ENCODE measurements around the gene TCHP. TPM values are rescaled to one million over a fixed set of nuclear protein-coding genes. Genes with fewer than 3 reads are reported as not detected.
"Not testable (repeated sequence)": the region's sequence is repeated elsewhere in the genome, so short reads cannot be mapped to it uniquely, and the experiment has no call there.

The TCHP gene
- total and polyA plus RNA-seq, 2 of the 13 experiments (the other 11 are each of a cell fraction or from before 2014, with no cell fraction given): 6.7 to 12.2 TPM

DNA sequence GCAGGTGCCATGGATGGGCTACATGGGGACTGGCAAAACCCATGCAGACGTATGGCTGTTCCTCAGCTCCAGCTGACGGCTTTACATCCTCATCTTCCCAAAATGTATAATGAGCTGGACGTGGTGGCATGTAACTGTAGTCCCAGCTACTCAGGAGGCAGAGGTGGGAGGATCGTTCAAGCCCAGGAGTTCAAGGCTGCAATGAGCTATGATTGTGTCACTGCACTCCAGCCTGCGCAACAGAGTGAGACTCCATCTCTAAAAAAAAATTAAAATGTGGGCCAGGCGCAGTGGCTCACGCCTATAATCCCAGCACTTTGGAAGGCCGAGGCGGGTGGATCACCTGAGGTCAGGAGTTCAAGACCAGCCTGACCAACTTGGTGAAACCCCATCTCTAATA, 37.6 kb upstream of the TCHP start:
- POLR2A ChIA-PET; BruUV-seq (replicated peaks); H2AFZ ChIP-seq (ENCODE audit: low read length); H4K20me1 ChIP-seq (ENCODE audit: insufficient read depth, low read length); H3K4me3 ChIP-seq (replicated peaks in 1 of 3; ENCODE audit: insufficient read depth in 1 of 3, low read depth in 2 of 3, low read length in 3 of 3); H3K9me3 ChIP-seq (ENCODE audit: low read length); ATAC-seq; intact Hi-C loops (cut with micrococcal nuclease; ENCODE audit: unreplicated experiment); CTCF ChIA-PET (ENCODE audit: low intra/inter-chr PET ratio, low total read pairs); in situ Hi-C loops (cut with HindIII; ENCODE audit: extremely low pct_ligation_motif_present, low pct_unique_long_range_greater_than_20kb); H3K79me2 ChIP-seq (ENCODE audit: insufficient read depth, low read length); H3K27me3 ChIP-seq (ENCODE audit: control insufficient read depth in 1 of 2, insufficient read depth in 2 of 2, low read length in 2 of 2); H3K36me3 ChIP-seq (replicated peaks in 1 of 2; ENCODE audit: control insufficient read depth in 1 of 2, insufficient read depth in 2 of 2, low read length in 2 of 2); FAIRE-seq; DNase-seq (ENCODE audit: low spot score): not testable (repeated sequence)
- peak overlapping the region; percentile 43; the same call in 1 of the 2 replicates for H3K9ac ChIP-seq (ENCODE audit: insufficient read depth, low read depth, low read length)
- TF ChIP-seq ZBTB33 (CRISPR knock-in tag; IDR thresholded peaks at IDR 0.05): peak; percentile 11; the same call in 1 of the 2 replicates
- peak; percentile 49; the same call in 1 of the 2 replicates for TF ChIP-seq HOXA3 (CRISPR knock-in tag; IDR thresholded peaks at IDR 0.05)
- peak overlapping the region; percentile 40 for H3K4me2 ChIP-seq (ENCODE audit: low read depth, low read length)
- peak overlapping the region; percentile 67 for H3K27ac ChIP-seq (ENCODE audit: extremely low read length, insufficient read depth, low read length)
- WGBS (ENCODE audit: low lambda C conversion rate): 80% methylated on average over 9 of the region's 9 CpGs
- H3K4me1 ChIP-seq (ENCODE audit: insufficient read depth, low read length): peaks cover 69% of the 10 kb centered on the region

DNA sequence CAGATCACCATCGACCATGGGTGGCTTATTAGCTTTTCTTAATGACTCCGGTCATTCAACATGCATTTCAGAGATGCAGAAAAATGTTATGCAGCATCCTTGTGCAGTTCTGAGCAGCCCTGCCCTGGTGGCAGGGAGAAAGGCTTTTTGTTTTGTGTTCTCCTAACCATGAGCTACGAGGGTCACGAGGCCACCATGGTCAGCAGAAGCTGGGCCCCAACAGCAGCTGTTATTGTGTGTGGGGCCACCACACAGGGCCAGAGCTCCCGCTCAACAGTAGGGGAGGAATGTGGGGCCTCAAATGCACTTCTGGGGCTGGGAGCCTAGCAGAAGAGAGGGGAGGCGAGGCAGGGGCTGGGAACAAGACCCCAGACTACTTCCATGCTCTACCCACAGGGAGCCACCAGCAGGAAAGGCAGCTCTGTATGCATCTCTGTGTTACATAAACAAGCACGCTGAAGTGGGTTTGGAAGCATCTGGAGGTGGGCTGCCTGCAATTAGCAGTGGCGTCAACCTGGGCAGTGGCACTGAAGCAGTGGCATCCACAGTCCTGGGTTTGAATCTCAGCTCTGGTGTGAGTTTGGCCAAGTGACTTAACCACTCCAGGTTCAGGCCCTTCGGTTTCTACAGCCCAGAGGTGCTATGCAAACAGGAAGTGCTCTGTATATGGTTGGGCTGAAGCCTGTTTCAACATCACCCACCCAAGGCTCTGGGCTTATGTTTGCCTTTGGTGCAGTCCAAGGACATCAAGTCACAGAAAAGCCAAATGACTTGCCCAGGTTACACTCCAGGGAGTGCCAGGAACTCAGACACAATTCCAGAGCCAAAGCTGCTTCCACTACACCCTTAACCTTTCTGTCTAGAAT, 36.0 kb upstream of the TCHP start:
- H3K4me3 ChIP-seq (replicated peaks in 1 of 3; ENCODE audit: insufficient read depth in 1 of 3, low read depth in 2 of 3, low read length in 3 of 3): peak overlapping the region in 1 of 3 experiments; percentile 52; a peak in 2 of 6 replicates
- 37% methylated on average over 5 of the region's 9 CpGs for WGBS (ENCODE audit: low lambda C conversion rate)
- FAIRE-seq (peak; percentile 95), ATAC-seq (peak; percentile 96), DNase-seq (ENCODE audit: low spot score) (peak; percentile 97)
- CTCF ChIA-PET (ENCODE audit: low intra/inter-chr PET ratio, low total read pairs): no interaction called here
- H3K79me2 ChIP-seq (ENCODE audit: insufficient read depth, low read length): no peaks in the 10 kb centered on the region
- H3K4me1 ChIP-seq (ENCODE audit: insufficient read depth, low read length): peaks cover 59% of the 10 kb centered on the region
- H3K9ac ChIP-seq (ENCODE audit: insufficient read depth, low read depth, low read length): peak overlapping the region; percentile 68
- H3K36me3 ChIP-seq (replicated peaks in 1 of 2; ENCODE audit: control insufficient read depth in 1 of 2, insufficient read depth in 2 of 2, low read length in 2 of 2): no peaks in the 10 kb centered on the region
- H2AFZ ChIP-seq (ENCODE audit: low read length): no peak overlapping the region
- no TSS peak for BruUV-seq (replicated peaks)
- in situ Hi-C loops (cut with HindIII; ENCODE audit: extremely low pct_ligation_motif_present, low pct_unique_long_range_greater_than_20kb): no loop called here
- peak overlapping the region; percentile 87 for H3K27ac ChIP-seq (ENCODE audit: extremely low read length, insufficient read depth, low read length)
- H3K27me3 ChIP-seq (ENCODE audit: control insufficient read depth in 1 of 2, insufficient read depth in 2 of 2, low read length in 2 of 2): no peaks in the 10 kb centered on the region
- intact Hi-C loops (cut with micrococcal nuclease; ENCODE audit: unreplicated experiment): no loop called here
- no peaks in the 10 kb centered on the region for H4K20me1 ChIP-seq (ENCODE audit: insufficient read depth, low read length)
- POLR2A ChIA-PET: interaction anchor here (0.6 to 2.5 kb wide), 6 partner anchors 10 to 188 kb away, joined by 3 to 11 read pairs (median 6); no protein-coding TSS in a partner anchor
- no peaks in the 10 kb centered on the region for H3K9me3 ChIP-seq (ENCODE audit: low read length)
- H3K4me2 ChIP-seq (ENCODE audit: low read depth, low read length): peak overlapping the region; percentile 70
- no peak for TF ChIP-seq U2AF1 (optimal IDR thresholded peaks at IDR 0.05; ENCODE audit: low read depth, low read length)
- TF ChIP-seq ZNF720 (CRISPR knock-in tag; IDR thresholded peaks at IDR 0.05): no peak
- no peak for TF ChIP-seq SATB2 (CRISPR knock-in tag; IDR thresholded peaks at IDR 0.05)
- TF ChIP-seq ATF5 (CRISPR knock-in tag; IDR thresholded peaks at IDR 0.05; ENCODE audit: low read depth): no peak
- no peak for TF ChIP-seq BHLHE40 (IDR thresholded peaks at IDR 0.05; ENCODE audit: low read length)
- TF ChIP-seq PHF5A (CRISPR knock-in tag; IDR thresholded peaks at IDR 0.05; ENCODE audit: low read depth, unreplicated experiment): no peak
- TF ChIP-seq ZNF337 (CRISPR knock-in tag; IDR thresholded peaks at IDR 0.05; ENCODE audit: borderline replicate concordance, low read depth): no peak
- TF ChIP-seq ZBTB34 (CRISPR knock-in tag; IDR thresholded peaks at IDR 0.05): peak; percentile 100

Data from HepG2 (cell line).